ENCODE measurements around the gene HNRNPA3.
A peak's percentile ranks its signal among the peaks of the same experiment; 100 is the strongest.
"Not testable (repeated sequence)": the region's sequence is repeated elsewhere in the genome, so short reads cannot be mapped to it uniquely, and the experiment has no call there.

The HNRNPA3 gene

GRCh38 chr2:177212106-177212890 is at the start of gene HNRNPA3:
HNRNPA3 (plus strand) TSS chr2:177212794; CDS start chr2:177212800, 6 bp downstream.
- peak; percentile 100 for DNase-seq

GRCh38 chr2:177164131-177164530 is 48.5 kb upstream of the HNRNPA3 start:
- DNase-seq: no peak

DNA sequence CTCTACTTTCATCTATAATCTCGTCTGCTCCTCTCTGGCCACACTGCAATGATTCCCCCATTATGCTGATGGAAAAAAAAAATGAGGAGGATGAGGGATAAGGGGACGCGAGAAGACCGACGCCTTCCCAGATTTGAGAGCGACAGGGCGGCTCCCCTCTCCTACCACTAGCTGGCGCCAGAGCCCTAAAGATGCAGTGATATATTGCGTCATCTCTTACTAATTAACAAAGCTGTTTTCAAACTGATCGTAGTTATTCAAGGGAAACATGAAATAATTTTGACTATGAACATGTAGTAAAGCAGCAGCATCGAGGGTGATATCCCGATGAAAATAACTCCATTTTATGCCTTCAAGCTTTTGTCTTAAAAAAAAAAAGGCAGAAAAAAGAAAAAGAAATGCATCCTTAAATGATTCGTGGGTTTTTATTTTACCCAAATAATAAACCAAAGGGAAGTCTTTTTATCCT is 48.0 kb upstream of the HNRNPA3 start:
- peak; percentile 81 for DNase-seq

DNA sequence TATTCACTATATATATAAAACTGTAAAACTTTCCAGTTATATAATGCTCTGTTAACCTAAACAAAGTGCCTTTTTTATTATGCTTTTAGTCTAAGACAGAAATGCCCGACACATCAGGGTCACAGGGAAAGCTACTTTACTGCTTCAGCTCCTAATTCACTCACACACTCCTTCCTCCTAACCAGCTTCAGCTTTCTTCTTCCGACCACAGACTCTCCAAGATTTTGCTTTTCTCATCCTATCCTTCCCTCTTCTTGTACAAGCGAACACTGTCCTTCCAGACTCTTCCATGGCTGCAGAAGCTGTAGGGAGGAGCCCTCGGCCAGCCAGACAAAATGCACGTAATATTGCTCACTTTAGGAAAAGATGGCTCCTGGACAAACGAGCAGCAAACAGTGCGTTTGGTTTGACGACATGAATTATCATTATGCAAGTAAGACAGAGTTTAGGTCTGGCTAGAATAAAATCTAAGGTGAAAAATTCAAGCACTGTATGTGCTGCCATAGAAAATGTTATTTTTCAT is 47.5 kb upstream of the HNRNPA3 start:
- no peak for DNase-seq

DNA sequence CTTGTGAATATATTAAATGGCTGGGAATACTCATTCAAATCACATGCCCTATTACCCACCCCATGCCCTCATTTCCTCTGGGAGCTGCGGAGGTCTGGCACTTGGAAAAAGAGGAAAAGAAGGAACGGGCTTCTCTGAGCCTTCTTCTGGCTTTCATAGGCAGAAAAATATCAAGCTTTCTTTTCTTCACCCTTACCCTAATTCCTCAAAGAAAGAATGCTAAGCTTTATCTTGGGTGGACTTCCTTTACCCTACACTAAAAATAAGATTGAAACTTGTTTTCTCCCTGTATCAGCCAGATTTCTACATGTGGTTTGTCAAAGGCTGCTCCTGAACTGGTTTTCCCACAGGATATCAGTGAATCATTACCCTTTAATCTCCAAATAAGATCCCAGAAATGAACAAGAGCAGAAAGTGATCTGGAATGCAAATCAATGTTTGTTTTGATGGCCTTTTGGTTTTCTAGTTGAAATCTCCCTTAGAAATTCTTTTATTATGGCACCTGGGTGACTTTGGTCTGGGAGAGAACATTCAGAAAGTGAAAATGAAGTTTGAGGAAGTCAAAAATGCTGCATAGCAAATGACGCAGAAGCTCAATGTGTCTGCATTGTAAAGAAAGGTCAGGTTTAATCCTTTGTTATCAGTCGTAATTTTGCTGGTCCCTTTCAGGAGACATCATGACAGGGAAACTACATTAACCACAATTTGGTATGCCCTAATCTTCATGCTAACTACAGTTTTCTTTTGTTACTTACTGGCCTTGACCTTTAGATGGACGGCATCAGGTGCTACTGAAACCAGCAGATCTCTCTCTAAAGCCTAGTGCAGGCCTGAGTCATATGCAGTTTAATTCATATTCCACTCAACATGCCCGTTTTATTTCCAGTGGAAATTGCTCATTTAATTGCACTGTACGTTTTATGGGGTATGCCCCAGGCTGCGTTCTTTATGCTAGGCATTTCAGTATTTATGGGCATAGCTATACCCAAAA is 46.6 kb upstream of the HNRNPA3 start:
- DNase-seq: peak; percentile 26

DNA sequence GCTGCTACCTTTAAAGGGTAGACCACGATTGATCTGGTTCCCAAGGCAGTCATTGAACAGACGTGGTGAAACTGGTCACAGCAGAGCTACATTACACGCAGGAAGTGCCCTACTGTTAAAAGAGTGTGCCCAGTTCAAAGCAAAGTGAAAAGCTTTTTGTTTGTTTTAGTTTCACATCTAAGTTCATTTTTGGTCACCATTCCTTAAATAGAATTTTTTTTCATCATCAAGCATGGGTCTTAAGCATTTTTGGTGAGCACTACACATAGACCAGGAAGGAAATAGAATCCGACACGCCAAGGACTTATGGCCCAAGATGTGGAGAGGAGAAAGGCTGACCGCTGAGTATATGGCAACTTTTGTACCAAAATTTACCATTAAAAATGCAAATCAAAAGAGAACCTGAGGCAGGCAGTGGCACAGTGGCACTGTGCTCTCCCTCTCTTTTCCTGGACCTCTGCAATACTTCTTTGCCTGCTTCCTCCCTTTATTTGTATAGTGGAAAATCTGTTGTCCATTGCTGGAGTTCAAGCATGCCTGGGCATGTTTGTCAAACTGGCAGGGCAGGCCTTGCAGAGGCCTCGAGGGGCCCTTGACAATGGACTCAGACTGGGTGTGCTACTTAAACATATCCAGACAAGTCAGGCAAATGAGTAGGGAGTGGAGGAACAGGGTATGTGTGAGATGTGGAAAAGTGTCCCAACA is 42.6 kb upstream of the HNRNPA3 start:
- no peak for DNase-seq

DNA sequence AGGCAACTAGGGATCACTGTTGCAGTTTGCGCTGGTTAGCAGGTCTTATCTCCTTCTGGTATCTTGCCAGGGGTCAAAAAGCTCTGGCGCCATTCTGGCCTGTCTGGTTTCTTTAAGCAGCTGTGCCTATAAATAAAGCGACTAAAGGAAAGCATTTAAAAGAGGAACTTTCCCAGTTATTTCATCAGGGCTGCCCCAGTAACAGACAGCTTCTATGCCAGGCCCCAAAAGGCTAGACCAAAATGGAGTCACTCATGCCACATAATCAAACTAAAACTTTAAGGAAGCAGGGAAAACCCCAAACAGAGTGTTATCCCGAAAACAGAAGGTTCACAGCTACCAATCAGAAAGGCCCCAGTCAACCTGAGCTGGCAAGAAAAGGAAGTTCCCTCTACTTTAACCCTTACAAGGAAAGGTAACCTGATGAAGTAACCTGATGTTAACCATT is 41.2 kb upstream of the HNRNPA3 start:
- peak; percentile 13 for DNase-seq

DNA sequence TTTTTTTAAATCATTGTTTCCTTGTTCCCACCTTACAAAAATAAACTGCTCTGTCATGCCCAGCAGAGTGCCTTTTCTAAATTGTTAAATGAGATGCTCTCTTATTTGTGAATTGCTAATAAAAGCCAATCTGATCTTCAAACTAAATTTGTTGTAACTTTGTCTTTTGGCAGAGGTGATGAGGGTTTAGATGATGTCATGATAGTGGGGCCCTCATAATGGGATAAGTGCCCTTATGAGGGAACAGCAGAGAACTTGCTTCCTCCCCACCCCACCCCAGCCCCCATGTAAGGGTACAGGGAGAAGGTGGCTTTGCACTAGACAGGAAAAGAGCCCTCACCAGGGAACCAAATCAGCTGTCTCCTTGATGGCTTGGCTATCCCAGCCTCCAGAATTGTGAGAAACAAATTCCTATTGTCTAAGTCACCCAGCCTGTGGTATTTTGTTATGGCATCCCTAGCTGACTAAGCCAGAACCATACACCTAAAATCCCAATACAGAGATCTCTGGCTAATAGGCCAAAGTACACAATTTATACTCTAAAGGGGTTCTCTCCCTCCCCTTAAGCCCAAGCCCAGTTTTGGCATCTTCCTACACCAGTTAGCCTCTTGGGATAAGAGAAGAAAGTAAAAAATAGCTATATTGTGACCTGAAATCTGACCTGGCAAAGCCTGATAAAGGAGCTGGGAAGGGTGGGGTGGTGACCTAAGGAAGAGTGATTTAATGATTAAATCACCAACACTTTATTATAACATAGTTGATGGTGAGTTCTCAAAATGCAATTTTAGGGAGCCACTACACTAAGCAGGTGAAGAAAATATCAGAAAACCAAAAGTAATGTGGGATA is 40.3 kb upstream of the HNRNPA3 start:
- DNase-seq: no peak

- no peak for DNase-seq
Measured at GRCh38 chr2:177174486-177174885, 38.1 kb upstream of the HNRNPA3 start.

DNA sequence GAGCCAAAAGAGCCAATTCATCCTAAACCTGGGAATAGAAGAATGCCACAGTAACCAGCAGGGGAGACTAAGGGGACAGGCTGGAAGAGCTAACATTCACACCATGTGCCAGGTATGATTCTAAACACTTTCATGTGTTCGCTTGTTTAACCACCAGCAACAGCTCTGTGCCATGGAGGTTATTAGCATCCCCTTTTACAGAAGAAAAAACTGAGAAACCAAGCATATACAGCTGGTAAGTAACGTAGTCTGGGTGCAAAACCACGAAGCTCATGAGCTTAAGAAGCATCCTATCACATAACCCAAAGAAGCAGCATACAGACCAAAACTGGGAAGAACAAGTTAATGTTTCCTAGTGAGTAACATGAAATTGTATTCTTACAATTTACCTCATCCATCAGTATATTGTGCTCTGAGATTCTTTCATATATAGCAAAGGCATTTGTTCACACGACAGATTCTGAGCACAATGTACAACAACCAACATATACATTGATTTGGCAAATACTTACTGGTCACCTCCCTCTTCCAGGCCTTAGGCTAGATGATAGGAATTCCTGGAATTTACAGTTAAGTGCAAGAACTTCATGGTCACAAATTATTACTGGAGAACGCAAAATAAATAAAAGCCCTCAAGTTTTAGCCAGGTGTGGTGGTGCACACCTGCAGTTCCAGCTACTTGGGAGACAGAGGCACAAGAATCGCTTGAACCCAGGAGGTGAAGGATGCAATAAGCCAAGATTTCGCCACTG is 36.5 kb upstream of the HNRNPA3 start:
- no peak for DNase-seq

GRCh38 chr2:177178797-177179196 is 33.8 kb upstream of the HNRNPA3 start:
- no peak for DNase-seq

- no peak for DNase-seq
Measured at GRCh38 chr2:177179227-177179626, 33.4 kb upstream of the HNRNPA3 start.

GRCh38 chr2:177179671-177180070 is 32.9 kb upstream of the HNRNPA3 start:
- not testable (repeated sequence) for DNase-seq

- no peak for DNase-seq
Measured at GRCh38 chr2:177180269-177181000, 32.2 kb upstream of the HNRNPA3 start.

DNA sequence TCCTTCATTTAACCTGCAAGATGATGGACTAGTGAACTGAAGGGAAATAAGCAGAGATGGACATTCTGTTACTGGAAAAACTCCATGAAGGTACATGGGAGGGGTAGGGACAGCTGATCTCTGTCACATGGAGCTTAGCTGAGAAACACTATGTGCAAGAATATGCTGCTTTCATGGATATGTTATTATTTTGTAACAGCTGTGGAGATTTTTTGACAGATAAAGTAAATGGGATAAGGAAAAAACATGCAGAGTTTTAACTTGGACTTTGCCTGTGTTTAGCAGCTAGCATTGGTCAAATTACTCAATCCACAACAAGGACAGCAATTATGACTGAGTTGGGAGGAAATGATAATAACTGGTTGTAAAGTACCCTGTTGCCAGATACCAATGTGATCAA is 28.7 kb upstream of the HNRNPA3 start:
- no peak for DNase-seq

DNA sequence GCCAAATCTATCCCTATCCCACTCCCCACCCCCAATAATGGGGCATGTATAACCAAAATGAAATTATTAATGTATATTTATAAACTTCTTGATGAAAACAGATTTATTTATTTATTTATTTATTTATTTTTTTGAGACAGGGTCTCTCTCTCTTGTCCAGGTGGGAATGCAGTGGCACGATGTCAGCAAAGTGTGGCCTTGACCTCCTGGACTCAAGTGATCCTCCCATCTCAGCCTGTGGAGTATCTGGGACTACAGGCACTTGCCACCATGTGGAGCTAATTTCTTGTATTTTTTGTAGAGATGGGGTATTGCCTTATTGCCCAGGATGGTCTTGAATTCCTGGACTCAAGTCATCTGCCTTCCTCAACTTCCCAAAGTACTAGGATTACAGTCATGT is 28.0 kb upstream of the HNRNPA3 start:
- no peak for DNase-seq

DNA sequence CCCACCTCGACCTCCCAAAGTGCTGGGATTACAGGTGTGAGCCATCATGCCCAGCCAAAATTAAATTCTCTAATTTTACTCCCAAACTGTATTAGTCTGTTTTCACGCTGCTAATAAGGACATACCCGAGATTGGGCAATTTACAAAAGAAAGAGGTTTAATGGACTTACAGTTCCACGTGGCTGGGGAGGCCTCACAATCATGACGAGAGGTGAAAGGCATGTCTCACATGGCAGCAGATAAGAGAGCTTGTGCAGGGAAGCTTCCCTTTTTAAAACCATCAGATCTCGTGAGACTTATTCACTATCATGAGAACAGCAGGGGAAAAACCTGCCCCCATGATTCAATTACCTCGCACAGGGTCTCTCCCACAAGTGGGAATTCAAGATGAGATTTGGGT is 26.6 kb upstream of the HNRNPA3 start:
- not testable (repeated sequence) for DNase-seq

GRCh38 chr2:177187631-177188312 is 24.8 kb upstream of the HNRNPA3 start:
- no peak for DNase-seq

All from CD4-positive, alpha-beta T cell treated with Interleukin-21 for 1 hour (primary cell).